ENCODE results near the gene NSL1.
A peak's percentile ranks its signal among the peaks of the same experiment; 100 is the strongest.

The NSL1 gene

GRCh38 chr1:212825798-212826452, 34.3 kb upstream of the NSL1 start:
- TF ChIP-seq CTCF (IDR thresholded peaks at IDR 0.05; ENCODE audit: control insufficient read depth, insufficient read depth, low read depth, low read length, missing control alignments), result no peak
- no peak overlapping the region for H3K4me3 ChIP-seq (ENCODE audit: control insufficient read depth, low read depth, low read length)
- no peak for DNase-seq (ENCODE audit: low read depth)

GRCh38 chr1:212824201-212824600, 32.6 kb upstream of the NSL1 start:
- no peak for DNase-seq (ENCODE audit: low read depth)
- no peak for TF ChIP-seq CTCF (IDR thresholded peaks at IDR 0.05; ENCODE audit: control insufficient read depth, insufficient read depth, low read depth, low read length, missing control alignments)
- no peak overlapping the region for H3K4me3 ChIP-seq (ENCODE audit: control insufficient read depth, low read depth, low read length)

- TF ChIP-seq CTCF (IDR thresholded peaks at IDR 0.05; ENCODE audit: control insufficient read depth, insufficient read depth, low read depth, low read length, missing control alignments), result no peak
- no peak for DNase-seq (ENCODE audit: low read depth)
Observed at GRCh38 chr1:212822956-212823355, 31.4 kb upstream of the NSL1 start.

GRCh38 chr1:212820969-212821368, 29.4 kb upstream of the NSL1 start:
- no peak for TF ChIP-seq CTCF (IDR thresholded peaks at IDR 0.05; ENCODE audit: control insufficient read depth, insufficient read depth, low read depth, low read length, missing control alignments)
- no peak overlapping the region for H3K4me3 ChIP-seq (ENCODE audit: control insufficient read depth, low read depth, low read length)
- DNase-seq (ENCODE audit: low read depth), result no peak

More at GRCh38 chr1:212822956-212823355, 31.4 kb upstream of the NSL1 start:
- H3K4me3 ChIP-seq (ENCODE audit: control insufficient read depth, low read depth, low read length), result no peak overlapping the region

- DNase-seq (ENCODE audit: low read depth), result no peak
- no peak for TF ChIP-seq CTCF (IDR thresholded peaks at IDR 0.05; ENCODE audit: control insufficient read depth, insufficient read depth, low read depth, low read length, missing control alignments)
- H3K4me3 ChIP-seq (ENCODE audit: control insufficient read depth, low read depth, low read length), result no peak overlapping the region
Observed at GRCh38 chr1:212819726-212820125, 28.1 kb upstream of the NSL1 start.

GRCh38 chr1:212816567-212817278, 25.1 kb upstream of the NSL1 start:
- H3K4me3 ChIP-seq (ENCODE audit: control insufficient read depth, low read depth, low read length), result no peak overlapping the region
- no peak for TF ChIP-seq CTCF (IDR thresholded peaks at IDR 0.05; ENCODE audit: control insufficient read depth, insufficient read depth, low read depth, low read length, missing control alignments)
- DNase-seq (ENCODE audit: low read depth), result peak; percentile 4
